Endodermal cell (in vitro differentiated cells): ENCODE data around the gene ARNT2. TPM values are rescaled to one million over a fixed set of nuclear protein-coding genes. Genes with fewer than 3 reads are reported as not detected.

Experiments
- DNase-seq: peaks from one replicate; pipeline ENCODE4 v3.0.0-alpha.2; 2017
- H3K27ac ChIP-seq: 2 replicates; pipeline ENCODE4 v1.5.1; 2013; ENCODE audit warnings: mild to moderate bottlenecking, low read depth, low read length, moderate library complexity
- H3K27me3 ChIP-seq: 2 replicates; pipeline ENCODE4 v1.6.1; 2013; ENCODE audit warnings: mild to moderate bottlenecking, low read length, moderate library complexity; ENCODE audit not compliant: insufficient read depth, control insufficient read depth, poor library complexity, severe bottlenecking
- H3K36me3 ChIP-seq: 2 replicates; pipeline ENCODE4 v1.7.0; 2013; ENCODE audit warnings: mild to moderate bottlenecking, low read length, moderate library complexity; ENCODE audit not compliant: control insufficient read depth, insufficient read depth
- H3K4me1 ChIP-seq: one replicate; pipeline ENCODE4 v1.7.0; 2013; ENCODE audit warnings: low read length; ENCODE audit not compliant: control insufficient read depth, insufficient read depth
- H3K4me3 ChIP-seq: 2 replicates; pipeline ENCODE4 v1.5.1; 2013; ENCODE audit warnings: mild to moderate bottlenecking, low read length, moderate library complexity
- H3K9ac ChIP-seq: 2 replicates; pipeline ENCODE4 v1.6.1; 2013; ENCODE audit warnings: mild to moderate bottlenecking, low read length, moderate library complexity; ENCODE audit not compliant: poor library complexity, severe bottlenecking; ENCODE audit errors: extremely low read depth
- H3K9me3 ChIP-seq: 2 replicates; pipeline ENCODE4 v1.6.1; 2013; ENCODE audit warnings: mild to moderate bottlenecking, low read length, moderate library complexity; ENCODE audit not compliant: control insufficient read depth
- H3K27ac Mint-ChIP-seq: 2 replicates; pipeline ENCODE4 v1.8.0; 2020; ENCODE audit warnings: mixed read lengths
- H3K27me3 Mint-ChIP-seq: 2 replicates; pipeline ENCODE4 v1.8.0; 2021; ENCODE audit warnings: mild to moderate bottlenecking, mixed read lengths; ENCODE audit not compliant: insufficient read depth
- H3K36me3 Mint-ChIP-seq: 2 replicates; pipeline ENCODE4 v1.8.0; 2020; ENCODE audit warnings: low read depth, mixed read lengths
- H3K4me1 Mint-ChIP-seq: 2 replicates; pipeline ENCODE4 v1.8.0; 2020; ENCODE audit warnings: mixed read lengths
- H3K4me3 Mint-ChIP-seq: 2 replicates; pipeline ENCODE4 v1.8.0; 2020; ENCODE audit warnings: mild to moderate bottlenecking, moderate library complexity, mixed read lengths
- H3K9me3 Mint-ChIP-seq: 2 replicates; pipeline ENCODE4 v1.8.0; 2020; ENCODE audit warnings: mild to moderate bottlenecking, mixed read lengths
- CTCF ChIP-seq: fragments of 200-600 bp; sonication (generic); conservative IDR thresholded peaks from 2 replicates; pipeline ENCODE4 v1.5.0; 2021; ENCODE audit warnings: antibody characterized with exemption, mild to moderate bottlenecking
- WGBS, 2 experiments: methylation state at CpG; one replicate each; pipeline versions ENCODE4 v1.1.5 to v1.1.7; 2013; ENCODE audit warnings: missing lambda C conversion rate in 2 of 2, mixed read lengths in 1 of 2; ENCODE audit not compliant: insufficient coverage in 1 of 2, insufficient read length in 1 of 2; 5-methylcytosine and 5-hydroxymethylcytosine counted together
- total RNA-seq, 2 donors: library from RNA; stranded (reverse); fragmentation: NEBNext Ultra II Directional in 1 of 2; extraction: Animal tissue kit (Norgen Biotek cat#: 25700) in 1 of 2; gene quantifications; 2 replicates in 1 of 2; 3 replicates in 1 of 2; pipeline ENCODE4 v1.2.1, GENCODE V29; 2021

Gene ARNT2
- total RNA-seq, 2 donors from 2014 or later: 8.0 to 15.9 TPM

GRCh38 chr15:80585544-80586018 lies 181.4 kb downstream of the ARNT2 start:
- no peak overlapping the region for H3K27ac ChIP-seq
- H3K4me1 ChIP-seq: peaks cover 6% of the 10 kb centered on the region
- TF ChIP-seq CTCF: peak; percentile 60
- H3K4me1 Mint-ChIP-seq: peaks cover 11% of the 10 kb centered on the region
- H3K36me3 ChIP-seq: no peaks in the 10 kb centered on the region
- no peak overlapping the region for H3K9ac ChIP-seq
- no peaks in the 10 kb centered on the region for H3K9me3 ChIP-seq
- H3K27me3 Mint-ChIP-seq: no peaks in the 10 kb centered on the region
- H3K4me3 ChIP-seq: no peak overlapping the region
- peak; percentile 57 for DNase-seq
- no peaks in the 10 kb centered on the region for H3K27me3 ChIP-seq
- peaks cover 3% of the 10 kb centered on the region for H3K36me3 Mint-ChIP-seq
- no peaks in the 10 kb centered on the region for H3K9me3 Mint-ChIP-seq
- 90 to 96% methylated on average over 6 of the region's 6 CpGs for WGBS, 2 experiments
- H3K4me3 Mint-ChIP-seq: no peak overlapping the region
- no peak overlapping the region for H3K27ac Mint-ChIP-seq

DNA sequence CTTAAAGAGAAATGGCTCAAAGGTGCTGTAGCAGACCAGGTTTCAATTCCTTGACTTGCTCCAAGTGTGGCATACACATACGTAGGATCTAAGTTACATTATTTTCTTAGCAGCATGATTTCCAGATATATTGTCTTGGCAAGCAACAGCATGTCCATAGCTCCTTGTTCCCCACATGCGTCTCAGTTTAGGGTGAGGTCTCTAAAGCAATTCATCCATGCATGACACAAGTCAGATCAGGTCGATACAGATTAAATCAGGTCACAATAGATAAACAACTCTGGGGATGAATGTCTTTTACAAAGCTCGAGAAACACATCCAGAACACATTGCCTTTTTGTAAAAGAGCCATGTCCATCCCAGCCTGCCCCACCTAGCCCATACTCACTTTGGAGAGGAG lies 182.0 kb downstream of the ARNT2 start:
- Histone ChIP-seq H3K27ac (no peak overlapping the region), H3K9ac (no peak overlapping the region), H3K9me3 (no peaks in the 10 kb centered on the region), H3K27me3 (no peaks in the 10 kb centered on the region), H3K4me1 (peaks cover 6% of the 10 kb centered on the region), H3K36me3 (no peaks in the 10 kb centered on the region), H3K4me3 (no peak overlapping the region)
- DNase-seq: no peak
- 86 to 94% methylated on average over 2 to 4 of the region's 4 CpGs for WGBS, 2 experiments
- no peak overlapping the region for H3K27ac Mint-ChIP-seq
- peaks cover 3% of the 10 kb centered on the region for H3K36me3 Mint-ChIP-seq
- H3K9me3 Mint-ChIP-seq: no peaks in the 10 kb centered on the region
- TF ChIP-seq CTCF: no peak
- no peaks in the 10 kb centered on the region for H3K27me3 Mint-ChIP-seq
- H3K4me1 Mint-ChIP-seq: peaks cover 11% of the 10 kb centered on the region
- no peak overlapping the region for H3K4me3 Mint-ChIP-seq

- Histone ChIP-seq H3K9ac (no peak overlapping the region), H3K4me3 (no peak overlapping the region), H3K27ac (no peak overlapping the region), H3K36me3 (no peaks in the 10 kb centered on the region), H3K27me3 (no peaks in the 10 kb centered on the region), H3K9me3 (no peaks in the 10 kb centered on the region), H3K4me1 (peaks cover 6% of the 10 kb centered on the region)
- no peaks in the 10 kb centered on the region for H3K27me3 Mint-ChIP-seq
- WGBS, 2 experiments: 72 to 88% methylated on average over 1 to 2 of the region's 2 CpGs
- peaks cover 3% of the 10 kb centered on the region for H3K36me3 Mint-ChIP-seq
- no peaks in the 10 kb centered on the region for H3K9me3 Mint-ChIP-seq
- no peak overlapping the region for H3K27ac Mint-ChIP-seq
- TF ChIP-seq CTCF: peak; percentile 29
- no peak overlapping the region for H3K4me3 Mint-ChIP-seq
- peaks cover 11% of the 10 kb centered on the region for H3K4me1 Mint-ChIP-seq
- DNase-seq: peak; percentile 48
Observed at GRCh38 chr15:80587007-80587406, 182.8 kb downstream of the ARNT2 start.
